ENCODE data around the gene CELA3B. TPM values are rescaled to one million over a fixed set of nuclear protein-coding genes. Genes with fewer than 3 reads are reported as not detected.
A peak's percentile ranks its signal among the peaks of the same experiment; 100 is the strongest.
"Not testable (repeated sequence)": the region's sequence is repeated elsewhere in the genome, so short reads cannot be mapped to it uniquely, and the experiment has no call there.

The CELA3B gene
- total RNA-seq, 1 donor from 2014 or later = not detected

- H3K9me3 Mint-ChIP-seq; H3K27ac Mint-ChIP-seq (ENCODE audit: unreplicated experiment); H3K4me1 Mint-ChIP-seq; H3K36me3 Mint-ChIP-seq (ENCODE audit: low read depth); DNase-seq (ENCODE audit: low read depth, low spot score); H3K27me3 Mint-ChIP-seq (ENCODE audit: low read depth); H3K4me3 Mint-ChIP-seq: not testable (repeated sequence)
Observed at GRCh38 chr1:22012752-22013151, 35.9 kb downstream of the CELA3B start.

GRCh38 chr1:22014575-22015206 is 37.9 kb downstream of the CELA3B start:
- not testable (repeated sequence) for H3K36me3 Mint-ChIP-seq (ENCODE audit: low read depth); H3K4me1 Mint-ChIP-seq; H3K27me3 Mint-ChIP-seq (ENCODE audit: low read depth); H3K4me3 Mint-ChIP-seq; H3K9me3 Mint-ChIP-seq; DNase-seq (ENCODE audit: low read depth, low spot score)
- peak overlapping the region; percentile 35 for H3K27ac Mint-ChIP-seq (ENCODE audit: unreplicated experiment)

- H3K27me3 Mint-ChIP-seq (ENCODE audit: low read depth) = no peaks in the 10 kb centered on the region
- no peaks in the 10 kb centered on the region for H3K36me3 Mint-ChIP-seq (ENCODE audit: low read depth)
- no peak for DNase-seq (ENCODE audit: low read depth, low spot score)
- H3K4me1 Mint-ChIP-seq = peaks cover 8% of the 10 kb centered on the region
- H3K9me3 Mint-ChIP-seq = no peaks in the 10 kb centered on the region
- peak; percentile 40 for TF ChIP-seq CTCF (conservative IDR thresholded peaks at IDR 0.05)
- H3K4me3 Mint-ChIP-seq = no peak overlapping the region
- H3K27ac Mint-ChIP-seq (ENCODE audit: unreplicated experiment) = no peak overlapping the region
Observed at GRCh38 chr1:22018583-22019559, 42.0 kb downstream of the CELA3B start.

- Mint-ChIP-seq H3K9me3 (no peaks in the 10 kb centered on the region), H3K36me3 (ENCODE audit: low read depth) (no peaks in the 10 kb centered on the region), H3K27me3 (ENCODE audit: low read depth) (no peaks in the 10 kb centered on the region), H3K27ac (ENCODE audit: unreplicated experiment) (no peak overlapping the region), H3K4me1 (peaks cover 21% of the 10 kb centered on the region), H3K4me3 (no peak overlapping the region)
- no peak for DNase-seq (ENCODE audit: low read depth, low spot score)
- no peak for TF ChIP-seq CTCF (conservative IDR thresholded peaks at IDR 0.05)
Observed at GRCh38 chr1:22021061-22021460, 44.2 kb downstream of the CELA3B start.

- Mint-ChIP-seq H3K27me3 (ENCODE audit: low read depth) (no peaks in the 10 kb centered on the region), H3K4me1 (peaks cover 28% of the 10 kb centered on the region), H3K9me3 (no peaks in the 10 kb centered on the region), H3K27ac (ENCODE audit: unreplicated experiment) (peak overlapping the region; percentile 77), H3K36me3 (ENCODE audit: low read depth) (no peaks in the 10 kb centered on the region), H3K4me3 (peak overlapping the region; percentile 93)
- peak; percentile 14 for TF ChIP-seq CTCF (conservative IDR thresholded peaks at IDR 0.05)
- DNase-seq (ENCODE audit: low read depth, low spot score) = no peak
Observed at GRCh38 chr1:22024485-22025367, 47.9 kb downstream of the CELA3B start.

All from neural crest cell (in vitro differentiated cells).